Esophagus muscularis mucosa (tissue), 4 donors: ENCODE results near the gene CMTM7.
"Not testable (repeated sequence)": the region's sequence is repeated elsewhere in the genome, so short reads cannot be mapped to it uniquely, and the experiment has no call there.

Experiments used
- EP300 ChIP-seq: sonication (generic); formaldehyde crosslinking; IDR thresholded peaks from one replicate; pipeline ENCODE4 v1.6.1; 2017; ENCODE audit warnings: antibody characterized with exemption
- POLR2A ChIP-seq: fragments of 450-650 bp; IDR thresholded peaks from one replicate; pipeline ENCODE4 v1.6.1; 2017; ENCODE audit warnings: antibody characterized with exemption, moderate library complexity, mild to moderate bottlenecking, low read depth
- TF ChIP-seq, protein P1 (sequence below), 3 experiments: fragments of 200-600 bp in 2 of 3; fragments of 450-650 bp in 1 of 3; sonication (generic) in 2 of 3; IDR thresholded peaks; one replicate each; pipeline ENCODE4 v1.5.1; 2017 to 2019; ENCODE audit warnings: antibody characterized with exemption in 3 of 3, mild to moderate bottlenecking in 2 of 3, moderate library complexity in 1 of 3

DNA sequence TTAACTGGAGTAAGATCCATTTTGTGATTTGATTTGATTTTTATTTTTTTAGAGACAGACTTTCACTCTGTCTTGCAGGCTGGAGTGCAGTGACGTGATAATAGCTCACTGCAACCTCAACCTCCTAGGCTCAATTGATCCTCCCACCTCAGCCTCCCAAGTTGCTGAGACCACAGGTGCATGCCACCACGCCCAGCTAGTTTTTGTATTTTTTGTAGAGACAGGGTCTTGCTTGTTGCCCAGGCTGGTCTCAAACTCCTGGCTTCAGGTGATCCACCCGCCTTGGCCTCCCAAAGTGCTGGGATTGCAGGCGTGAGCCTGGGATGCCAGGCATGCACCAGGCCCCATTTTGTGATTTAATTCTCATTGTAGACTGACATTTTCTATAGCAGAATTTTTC, 47.8 kb downstream of the CMTM7 start:
- TF ChIP-seq, protein P1, sequence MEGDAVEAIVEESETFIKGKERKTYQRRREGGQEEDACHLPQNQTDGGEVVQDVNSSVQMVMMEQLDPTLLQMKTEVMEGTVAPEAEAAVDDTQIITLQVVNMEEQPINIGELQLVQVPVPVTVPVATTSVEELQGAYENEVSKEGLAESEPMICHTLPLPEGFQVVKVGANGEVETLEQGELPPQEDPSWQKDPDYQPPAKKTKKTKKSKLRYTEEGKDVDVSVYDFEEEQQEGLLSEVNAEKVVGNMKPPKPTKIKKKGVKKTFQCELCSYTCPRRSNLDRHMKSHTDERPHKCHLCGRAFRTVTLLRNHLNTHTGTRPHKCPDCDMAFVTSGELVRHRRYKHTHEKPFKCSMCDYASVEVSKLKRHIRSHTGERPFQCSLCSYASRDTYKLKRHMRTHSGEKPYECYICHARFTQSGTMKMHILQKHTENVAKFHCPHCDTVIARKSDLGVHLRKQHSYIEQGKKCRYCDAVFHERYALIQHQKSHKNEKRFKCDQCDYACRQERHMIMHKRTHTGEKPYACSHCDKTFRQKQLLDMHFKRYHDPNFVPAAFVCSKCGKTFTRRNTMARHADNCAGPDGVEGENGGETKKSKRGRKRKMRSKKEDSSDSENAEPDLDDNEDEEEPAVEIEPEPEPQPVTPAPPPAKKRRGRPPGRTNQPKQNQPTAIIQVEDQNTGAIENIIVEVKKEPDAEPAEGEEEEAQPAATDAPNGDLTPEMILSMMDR (IDR thresholded peaks at IDR 0.05): not testable (repeated sequence)
- TF ChIP-seq EP300, POLR2A: not testable (repeated sequence)
